Gastrocnemius medialis (tissue), 4 donors: ENCODE measurements around the gene CRYL1.

Experiments
- POLR2A ChIP-seq, 2 donors: fragments of 450-650 bp; IDR thresholded peaks; one replicate each; pipeline ENCODE4 v1.6.1; 2017; ENCODE audit warnings: antibody characterized with exemption in 2 of 2, mild to moderate bottlenecking in 2 of 2, moderate library complexity in 2 of 2
- TF ChIP-seq, protein P1 (sequence below), 5 experiments: fragments of 450-650 bp in 3 of 5; fragments of 200-600 bp in 2 of 5; sonication (generic) in 2 of 5; IDR thresholded peaks in 4 of 5; conservative IDR thresholded peaks in 1 of 5; 1 replicate in 4 of 5; 2 replicates in 1 of 5; pipeline ENCODE4 v1.5.1; 2016 to 2019; ENCODE audit warnings: antibody characterized with exemption in 5 of 5, mild to moderate bottlenecking in 3 of 5, moderate library complexity in 3 of 5

DNA sequence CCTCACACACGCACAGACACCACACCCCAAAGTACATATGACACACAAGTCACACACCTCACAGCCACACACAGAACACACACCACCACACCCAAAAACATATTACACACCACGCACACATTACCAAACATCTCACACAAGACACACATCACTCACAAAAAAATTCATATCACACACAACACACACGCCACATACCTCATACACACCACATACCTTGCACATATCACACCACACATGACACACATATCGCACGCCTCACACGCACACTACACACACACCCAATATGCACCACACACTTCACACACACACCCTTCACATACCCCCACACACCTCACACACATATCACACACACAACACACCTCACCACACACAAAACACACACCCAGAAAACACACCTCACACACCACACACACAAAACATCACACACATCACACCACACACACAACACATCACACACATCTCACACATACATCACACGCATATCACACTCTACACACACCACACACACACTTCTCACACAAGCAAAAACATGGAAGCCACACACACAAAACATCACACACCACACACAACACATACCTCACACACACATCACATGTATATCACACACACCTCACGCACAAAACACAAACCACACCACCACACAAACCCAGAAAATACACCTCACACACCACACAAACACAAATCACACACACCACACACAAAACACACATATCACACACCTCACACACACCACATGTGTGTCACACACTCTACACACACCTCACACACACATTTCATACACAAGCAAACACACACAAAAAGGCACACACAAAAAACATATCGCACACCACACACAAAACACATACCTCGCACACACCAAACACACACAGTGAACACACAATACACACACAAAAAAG is 132.1 kb downstream of the CRYL1 start:
- TF ChIP-seq, protein P1, sequence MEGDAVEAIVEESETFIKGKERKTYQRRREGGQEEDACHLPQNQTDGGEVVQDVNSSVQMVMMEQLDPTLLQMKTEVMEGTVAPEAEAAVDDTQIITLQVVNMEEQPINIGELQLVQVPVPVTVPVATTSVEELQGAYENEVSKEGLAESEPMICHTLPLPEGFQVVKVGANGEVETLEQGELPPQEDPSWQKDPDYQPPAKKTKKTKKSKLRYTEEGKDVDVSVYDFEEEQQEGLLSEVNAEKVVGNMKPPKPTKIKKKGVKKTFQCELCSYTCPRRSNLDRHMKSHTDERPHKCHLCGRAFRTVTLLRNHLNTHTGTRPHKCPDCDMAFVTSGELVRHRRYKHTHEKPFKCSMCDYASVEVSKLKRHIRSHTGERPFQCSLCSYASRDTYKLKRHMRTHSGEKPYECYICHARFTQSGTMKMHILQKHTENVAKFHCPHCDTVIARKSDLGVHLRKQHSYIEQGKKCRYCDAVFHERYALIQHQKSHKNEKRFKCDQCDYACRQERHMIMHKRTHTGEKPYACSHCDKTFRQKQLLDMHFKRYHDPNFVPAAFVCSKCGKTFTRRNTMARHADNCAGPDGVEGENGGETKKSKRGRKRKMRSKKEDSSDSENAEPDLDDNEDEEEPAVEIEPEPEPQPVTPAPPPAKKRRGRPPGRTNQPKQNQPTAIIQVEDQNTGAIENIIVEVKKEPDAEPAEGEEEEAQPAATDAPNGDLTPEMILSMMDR (IDR thresholded peaks at IDR 0.05 in 4 of 5, conservative IDR thresholded peaks at IDR 0.05 in 1 of 5), result no peak
- TF ChIP-seq POLR2A (IDR thresholded peaks at IDR 0.05), result no peak
